HepG2 (cell line): ENCODE measurements around the gene SF1.

Source experiments
- CREB1 ChIP-seq, 2 experiments: fragments of 450-650 bp in 1 of 2; IDR thresholded peaks; 2 replicates each; pipeline ENCODE4 v1.6.1; 2016 to 2017; ENCODE audit warnings: control low read depth in 1 of 2, mild to moderate bottlenecking in 1 of 2, missing compliant biosample characterization in 1 of 2, missing genetic modification characterization in 1 of 2
- MED1 ChIP-seq: sonication (generic); formaldehyde crosslinking; IDR thresholded peaks from 2 replicates; pipeline ENCODE4 v1.4.0; 2020; ENCODE audit warnings: missing genetic modification reagents
- TCF7L2 ChIP-seq: IDR thresholded peaks from 2 replicates; pipeline ENCODE4 v1.6.1; 2011; ENCODE audit warnings: mild to moderate bottlenecking, low read depth, low read length, moderate library complexity
- TOPORS ChIP-seq: sonication (generic); formaldehyde crosslinking; IDR thresholded peaks from 2 replicates; pipeline ENCODE4 v1.8.0; 2023; ENCODE audit warnings: mild to moderate bottlenecking, missing genetic modification reagents

- TF ChIP-seq CREB1 (IDR thresholded peaks at IDR 0.05), result no peak
- no peak for TF ChIP-seq CREB1 (CRISPR knock-in tag; IDR thresholded peaks at IDR 0.05)
- TF ChIP-seq MED1 (CRISPR knock-in tag), result no peak
- no peak for TF ChIP-seq TCF7L2
- no peak for TF ChIP-seq TOPORS (CRISPR knock-in tag)
Measured at GRCh38 chr11:64796757-64797541, 18.6 kb upstream of the SF1 start.
